GM18511 (cell line): ENCODE results near the gene COMMD4.
"Not testable (repeated sequence)": the region's sequence is repeated elsewhere in the genome, so short reads cannot be mapped to it uniquely, and the experiment has no call there.

Experiments used
- ATAC-seq: cut with Tn5 transposase; IDR thresholded peaks from one replicate; pipeline ENCODE4 v1.9.1; 2021; ENCODE audit warnings: mild to moderate bottlenecking, moderate library complexity; ENCODE audit not compliant: unreplicated experiment

The COMMD4 gene

DNA sequence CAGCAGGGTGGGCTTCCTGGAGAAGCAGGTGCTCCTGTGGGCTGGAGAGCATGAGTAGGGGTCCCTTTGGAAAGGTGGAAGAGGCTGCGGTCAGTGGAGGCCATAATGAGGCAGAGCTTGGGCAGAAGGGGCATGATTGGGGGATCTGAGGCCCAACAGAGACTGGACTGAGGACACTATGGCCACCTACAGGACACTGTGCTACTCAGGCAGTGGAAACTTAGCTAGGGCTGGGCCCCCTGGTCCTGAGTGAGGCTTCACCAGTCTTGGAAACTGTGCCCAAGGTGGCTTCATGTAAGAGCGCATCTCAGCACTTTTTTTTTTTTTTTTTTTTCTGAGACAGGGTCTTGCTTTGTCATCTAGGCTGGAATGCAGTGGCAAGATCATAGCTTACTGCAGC lies 6.3 kb upstream of the COMMD4 start:
- ATAC-seq = no peak

DNA sequence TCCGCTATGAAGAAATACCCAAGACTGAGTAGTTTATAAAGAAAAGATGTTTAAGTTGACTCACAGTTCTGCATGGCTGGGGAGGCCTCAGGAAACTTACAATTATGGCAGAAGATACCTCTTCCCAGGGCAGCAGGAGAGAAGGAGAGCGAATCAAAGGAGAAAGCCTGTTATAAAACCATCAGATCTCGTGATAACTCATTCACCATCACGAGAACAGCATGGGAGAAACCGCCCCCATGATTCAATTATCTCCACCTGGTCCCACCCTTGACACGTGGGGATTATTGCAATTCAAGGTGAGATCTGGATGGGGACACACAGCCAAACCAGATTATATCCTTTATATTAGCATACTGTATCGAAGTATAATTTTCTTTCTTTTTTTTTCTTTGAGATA lies 3.8 kb upstream of the COMMD4 start:
- not testable (repeated sequence) for ATAC-seq

DNA sequence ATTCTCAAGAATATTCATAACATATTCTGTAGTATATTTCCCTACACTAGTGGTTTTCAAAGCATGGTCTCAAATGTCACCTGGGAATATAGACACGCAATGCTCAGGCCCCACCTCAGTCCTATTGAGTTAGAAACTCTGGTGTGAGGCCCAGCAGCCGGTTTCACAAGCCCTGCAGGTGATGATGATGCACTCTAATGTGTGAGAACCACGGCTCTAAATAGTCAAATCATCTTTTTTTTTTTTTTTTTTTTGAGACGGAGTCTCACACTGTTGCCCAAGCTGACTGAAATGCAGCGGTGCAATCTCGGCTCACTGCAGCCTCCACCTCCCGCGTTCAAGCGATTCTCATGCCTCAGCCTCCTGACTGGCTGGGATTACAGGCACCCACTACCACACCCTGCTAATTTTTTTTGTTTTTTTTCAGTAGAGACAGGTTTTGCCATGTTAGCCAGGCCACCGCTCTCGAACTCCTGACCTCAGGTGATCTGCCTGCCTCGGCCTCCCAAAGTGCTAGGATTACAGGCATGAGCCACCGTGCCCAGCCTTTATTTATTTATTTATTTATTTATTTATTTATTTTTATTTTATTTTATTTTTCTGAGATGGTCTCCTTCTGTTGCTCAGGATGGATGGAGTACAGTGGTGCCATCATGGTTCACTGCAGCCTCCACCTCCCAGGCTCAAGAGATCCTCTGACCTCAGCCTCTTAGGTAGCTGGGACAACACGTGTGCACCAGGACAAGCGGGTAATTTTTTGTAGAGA lies 2.0 kb upstream of the COMMD4 start:
- not testable (repeated sequence) for ATAC-seq

DNA sequence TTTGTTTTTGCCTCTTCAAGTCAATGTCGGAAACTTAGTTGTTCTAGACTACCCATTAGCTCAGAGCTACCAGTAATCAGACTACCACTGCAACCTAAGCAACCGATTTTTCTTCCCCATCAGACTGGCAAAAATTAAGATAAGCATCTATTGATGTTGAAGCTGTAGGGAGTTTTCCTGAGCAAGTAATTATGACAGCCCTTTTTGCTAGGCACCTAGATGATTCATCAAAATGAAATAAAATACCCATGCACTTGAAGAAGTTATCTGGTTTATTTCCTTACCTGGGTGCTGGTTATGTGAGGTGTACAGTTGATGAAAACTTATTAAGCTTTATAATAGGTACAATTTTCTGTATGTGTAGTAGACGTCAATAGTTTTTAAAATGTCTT lies 554 bp upstream of the COMMD4 start:
- ATAC-seq = no peak

DNA sequence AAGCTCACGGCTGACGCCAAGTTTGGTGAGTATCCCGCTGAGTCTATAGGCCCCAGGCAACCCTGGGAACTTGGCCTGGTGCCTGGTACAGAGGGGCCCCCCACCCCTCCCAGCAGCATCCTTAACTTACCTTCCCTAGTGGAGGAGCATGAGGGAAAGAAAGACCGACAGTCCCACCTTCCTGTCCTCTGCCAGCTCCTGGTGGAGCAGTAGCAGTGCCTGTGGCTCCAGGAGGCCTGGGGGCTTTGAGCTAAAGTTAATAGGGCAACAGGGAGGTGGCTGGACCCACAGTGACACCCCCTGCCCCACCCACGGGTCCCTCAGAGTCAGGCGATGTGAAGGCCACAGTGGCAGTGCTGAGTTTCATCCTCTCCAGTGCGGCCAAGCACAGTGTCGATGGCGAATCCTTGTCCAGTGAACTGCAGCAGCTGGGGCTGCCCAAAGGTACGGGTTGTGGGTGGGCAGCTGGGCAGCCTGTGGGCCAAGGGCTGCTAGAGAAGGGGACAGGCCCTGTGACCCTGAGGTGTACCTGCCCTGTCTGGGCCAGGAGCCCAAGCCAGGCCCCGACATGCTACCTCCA lies 2.9 kb downstream of the COMMD4 start:
- no peak for ATAC-seq

DNA sequence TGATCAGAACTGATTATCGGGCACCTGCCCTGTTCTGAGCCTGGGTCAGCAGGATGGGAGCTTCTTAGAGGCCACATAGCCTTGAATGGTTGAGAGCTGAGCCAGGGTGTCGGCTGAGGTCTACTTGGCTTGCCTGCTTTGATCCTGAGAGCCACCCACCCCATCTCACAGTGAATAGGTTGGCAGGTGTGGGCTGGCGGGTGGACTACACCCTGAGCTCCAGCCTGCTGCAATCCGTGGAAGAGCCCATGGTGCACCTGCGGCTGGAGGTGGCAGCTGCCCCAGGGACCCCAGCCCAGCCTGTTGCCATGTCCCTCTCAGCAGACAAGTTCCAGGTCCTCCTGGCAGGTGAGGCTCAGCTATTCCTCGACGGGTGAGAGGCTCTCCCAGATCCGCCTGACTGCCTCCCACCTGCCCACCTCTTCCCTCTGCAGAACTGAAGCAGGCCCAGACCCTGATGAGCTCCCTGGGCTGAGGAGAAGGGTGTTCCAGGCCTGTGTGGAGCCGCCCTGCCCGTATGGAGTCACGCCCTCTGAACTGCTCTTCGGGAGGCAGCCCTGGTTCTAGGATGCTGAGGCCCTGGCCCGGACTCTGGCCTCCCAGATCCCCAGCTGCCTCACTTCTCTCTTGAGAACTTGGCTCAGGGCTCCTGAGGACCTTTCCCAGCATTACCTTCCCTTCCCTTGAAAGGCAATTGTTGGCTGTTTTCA lies 3.8 kb downstream of the COMMD4 start:
- ATAC-seq = no peak

DNA sequence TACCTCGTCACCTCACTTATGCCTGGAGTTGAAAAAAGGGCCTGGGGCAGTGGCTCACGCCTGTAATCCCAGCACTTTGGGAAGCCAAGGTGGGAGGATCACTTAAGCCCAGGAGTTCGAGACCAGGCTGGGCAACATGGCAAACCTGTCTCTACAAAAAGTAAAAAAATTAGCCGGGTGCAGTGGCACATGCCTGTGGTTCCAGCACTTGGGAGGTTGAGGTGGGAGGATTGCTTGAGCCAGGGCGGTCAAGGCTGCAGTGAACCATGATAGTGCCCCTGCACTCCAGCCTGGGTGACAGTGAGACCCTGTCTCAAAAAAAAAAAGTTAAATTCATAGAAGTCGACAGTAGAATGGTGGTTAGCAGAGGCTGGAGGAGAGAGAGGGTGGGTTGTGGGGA lies 6.4 kb downstream of the COMMD4 start:
- no peak for ATAC-seq

DNA sequence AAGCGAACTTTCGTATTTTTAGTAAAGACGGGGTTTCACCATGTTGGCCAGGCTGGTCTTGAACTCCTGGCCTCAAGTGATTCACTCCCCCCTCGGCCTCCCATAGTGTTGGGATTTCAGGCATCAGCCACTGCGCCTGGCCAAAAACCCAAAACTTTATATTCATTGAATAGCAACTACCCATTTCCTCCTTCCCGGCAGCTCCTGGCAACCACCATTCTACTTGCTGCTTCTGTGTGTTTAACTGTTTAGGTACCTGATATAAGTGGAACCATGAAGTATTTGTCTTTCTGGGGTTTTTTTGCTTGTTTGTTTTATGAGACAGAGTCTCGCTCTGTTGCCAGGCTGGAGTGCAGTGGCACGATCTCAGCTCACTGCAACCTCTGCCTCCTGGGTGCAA lies 8.1 kb downstream of the COMMD4 start:
- not testable (repeated sequence) for ATAC-seq

DNA sequence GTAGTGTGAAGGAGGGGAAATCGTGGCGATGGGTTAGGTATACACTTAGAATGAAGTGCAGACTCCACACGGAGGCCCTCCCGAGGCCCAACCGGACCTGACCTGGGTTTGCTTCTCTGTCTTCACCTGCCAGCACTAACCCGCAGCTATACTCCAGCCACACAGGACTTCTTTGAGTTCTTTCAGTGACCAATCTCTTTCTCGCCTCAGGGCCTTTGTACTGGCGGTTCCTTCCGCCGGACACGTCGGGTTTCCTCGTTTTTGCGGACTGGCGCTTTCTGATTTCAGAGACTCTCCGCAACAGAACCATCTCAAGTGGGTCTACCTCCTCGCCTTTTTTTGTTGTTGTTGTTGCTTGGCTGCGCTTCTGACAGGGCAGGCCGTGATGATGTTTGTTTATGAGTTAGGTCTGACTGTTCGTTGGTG lies 10.9 kb downstream of the COMMD4 start, which contains the start of gene NEIL1:
NEIL1 (plus strand) TSS at position 244 of the 426 bp plus-strand sequence. CDS start 1,867 bp downstream, outside the sequence.
- ATAC-seq = no peak

DNA sequence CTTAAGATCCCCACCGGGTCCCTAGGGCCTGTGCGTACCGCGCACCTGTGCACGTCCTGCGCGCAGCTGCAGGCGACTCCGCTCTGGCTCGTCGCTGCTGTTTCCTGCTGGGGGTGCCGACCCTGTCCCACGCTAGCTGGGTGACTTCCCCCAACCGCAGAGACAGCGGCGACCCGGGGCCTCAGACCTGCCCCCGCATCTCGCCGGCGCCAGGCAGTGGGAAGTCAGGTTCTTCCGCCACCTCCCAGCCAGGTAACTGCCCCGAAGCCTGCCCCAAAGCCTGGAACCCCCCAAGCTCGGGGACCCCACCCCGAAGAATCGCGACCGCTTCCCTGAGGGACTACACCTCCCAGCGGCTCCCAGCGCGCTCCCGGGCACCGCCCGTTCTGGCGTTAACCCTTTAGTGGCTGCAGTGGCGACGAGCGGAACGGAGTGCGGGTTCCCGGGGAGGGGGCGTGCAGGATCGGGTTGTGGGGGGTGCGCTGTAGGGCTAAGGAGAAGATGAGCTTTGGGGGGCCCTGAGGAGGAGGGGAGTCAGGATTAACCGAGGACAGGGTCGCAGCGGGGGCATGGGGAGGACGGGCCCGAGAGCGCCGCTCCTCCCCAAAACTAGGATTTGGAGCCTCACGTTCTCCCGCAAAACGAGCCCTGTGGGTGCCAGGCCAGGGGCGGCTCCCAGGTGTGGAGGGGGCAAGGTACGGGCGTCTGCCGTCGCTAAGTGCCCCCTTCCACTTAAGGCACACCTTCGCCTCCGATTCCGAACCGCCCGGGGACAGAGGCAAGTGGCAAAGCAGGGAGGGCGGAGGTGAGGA lies 11.6 kb downstream of the COMMD4 start:
- ATAC-seq = peak; percentile 69

DNA sequence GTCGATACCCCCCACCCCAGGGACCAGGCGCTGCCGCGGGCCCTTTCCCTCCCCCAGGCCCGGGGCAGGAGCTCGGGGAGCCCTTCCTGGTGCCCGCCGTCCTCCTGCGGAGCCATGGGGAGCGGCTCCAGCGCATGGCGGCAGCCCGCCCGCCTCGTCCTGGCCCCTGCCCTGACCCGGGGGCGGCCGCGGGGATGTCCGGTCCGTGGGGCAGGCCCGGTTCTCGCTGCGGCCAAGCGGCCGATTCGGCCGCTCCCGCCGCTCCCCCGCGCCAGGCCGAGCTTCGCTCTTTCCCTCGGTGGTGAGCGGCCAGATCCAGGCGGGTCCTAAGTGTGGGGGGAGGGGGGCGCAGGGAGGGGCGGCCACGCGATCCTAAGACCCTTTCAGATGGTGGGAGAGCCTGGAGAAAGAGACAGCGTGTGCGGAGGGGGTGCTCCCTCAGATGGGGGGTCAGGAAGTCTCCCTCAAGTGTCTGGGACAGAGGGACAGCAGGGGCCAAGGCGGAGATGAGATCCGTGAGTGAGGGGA lies 12.2 kb downstream of the COMMD4 start:
- no peak for ATAC-seq

DNA sequence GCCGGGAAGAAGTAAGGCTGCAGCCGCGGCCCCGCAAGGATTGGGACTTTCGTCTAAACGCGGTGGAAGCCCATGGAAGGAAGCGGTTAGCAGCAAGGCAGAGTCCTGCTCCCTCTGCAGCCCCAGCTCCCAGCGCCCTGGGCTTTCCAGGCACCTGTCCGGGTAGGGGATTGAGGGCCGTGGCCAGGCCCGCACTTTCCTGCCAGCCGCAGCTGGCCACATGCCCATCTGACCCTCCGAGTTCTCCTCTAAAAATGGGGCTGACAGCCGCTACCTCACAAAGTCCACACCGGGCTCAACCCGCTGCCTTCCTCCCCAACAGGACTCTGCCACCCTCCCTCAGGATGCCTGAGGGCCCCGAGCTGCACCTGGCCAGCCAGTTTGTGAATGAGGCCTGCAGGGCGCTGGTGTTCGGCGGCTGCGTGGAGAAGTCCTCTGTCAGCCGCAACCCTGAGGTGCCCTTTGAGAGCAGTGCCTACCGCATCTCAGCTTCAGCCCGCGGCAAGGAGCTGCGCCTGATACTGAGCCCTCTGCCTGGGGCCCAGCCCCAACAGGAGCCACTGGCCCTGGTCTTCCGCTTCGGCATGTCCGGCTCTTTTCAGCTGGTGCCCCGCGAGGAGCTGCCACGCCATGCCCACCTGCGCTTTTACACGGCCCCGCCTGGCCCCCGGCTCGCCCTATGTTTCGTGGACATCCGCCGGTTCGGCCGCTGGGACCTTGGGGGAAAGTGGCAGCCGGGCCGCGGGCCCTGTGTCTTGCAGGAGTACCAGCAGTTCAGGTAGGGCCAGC lies 12.9 kb downstream of the COMMD4 start:
- no peak for ATAC-seq

DNA sequence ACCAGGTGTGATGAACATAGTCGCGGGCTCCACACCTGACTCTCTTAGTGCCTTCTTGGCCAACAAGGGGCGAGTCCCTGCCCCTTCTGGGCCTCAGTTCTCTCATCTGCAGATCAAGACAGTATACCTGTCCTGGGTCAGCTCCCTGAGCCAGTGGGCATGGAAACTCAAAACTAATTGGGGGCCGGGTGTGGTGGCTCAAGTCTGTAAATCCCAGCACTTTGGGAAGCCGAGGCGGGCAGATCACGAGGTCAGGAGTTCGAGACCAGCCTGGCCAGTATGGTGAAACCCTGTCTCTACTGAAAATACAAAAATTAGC lies 13.4 kb downstream of the COMMD4 start:
- not testable (repeated sequence) for ATAC-seq

DNA sequence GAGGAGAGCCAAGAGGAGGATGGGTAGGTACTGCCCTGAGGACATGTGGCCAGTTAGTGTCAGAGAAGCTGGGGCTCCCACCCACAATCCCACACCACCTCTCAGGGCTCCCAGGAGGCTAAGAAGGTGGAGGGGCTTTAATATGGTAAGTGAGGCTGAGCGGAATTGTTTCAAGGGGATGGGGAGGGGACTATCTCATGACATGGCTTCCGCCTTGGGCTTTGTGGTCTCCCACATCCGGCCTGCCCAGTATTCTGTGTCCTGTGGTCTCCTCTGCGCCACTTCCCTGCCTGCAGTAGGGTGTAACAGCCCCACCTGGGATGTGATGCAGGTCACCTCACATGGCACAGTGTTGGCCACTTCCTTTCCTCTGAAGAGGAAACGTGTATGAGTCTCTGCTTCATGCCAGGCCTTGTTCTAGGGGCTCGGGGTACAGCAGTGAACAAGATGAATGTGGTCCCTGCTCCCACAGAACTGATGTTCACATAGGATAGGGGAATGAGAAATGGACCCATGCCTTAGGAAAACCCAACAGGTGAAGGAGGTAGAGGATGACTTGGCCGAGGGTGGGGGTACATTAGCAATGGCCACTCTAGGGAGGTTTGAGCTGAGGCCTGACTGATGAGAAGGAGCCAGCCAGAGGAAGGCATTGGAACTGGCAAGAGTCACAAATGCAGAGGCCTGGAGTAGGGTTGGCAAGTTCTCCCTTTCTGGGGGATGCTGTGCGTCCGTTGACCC lies 14.2 kb downstream of the COMMD4 start:
- ATAC-seq = no peak

DNA sequence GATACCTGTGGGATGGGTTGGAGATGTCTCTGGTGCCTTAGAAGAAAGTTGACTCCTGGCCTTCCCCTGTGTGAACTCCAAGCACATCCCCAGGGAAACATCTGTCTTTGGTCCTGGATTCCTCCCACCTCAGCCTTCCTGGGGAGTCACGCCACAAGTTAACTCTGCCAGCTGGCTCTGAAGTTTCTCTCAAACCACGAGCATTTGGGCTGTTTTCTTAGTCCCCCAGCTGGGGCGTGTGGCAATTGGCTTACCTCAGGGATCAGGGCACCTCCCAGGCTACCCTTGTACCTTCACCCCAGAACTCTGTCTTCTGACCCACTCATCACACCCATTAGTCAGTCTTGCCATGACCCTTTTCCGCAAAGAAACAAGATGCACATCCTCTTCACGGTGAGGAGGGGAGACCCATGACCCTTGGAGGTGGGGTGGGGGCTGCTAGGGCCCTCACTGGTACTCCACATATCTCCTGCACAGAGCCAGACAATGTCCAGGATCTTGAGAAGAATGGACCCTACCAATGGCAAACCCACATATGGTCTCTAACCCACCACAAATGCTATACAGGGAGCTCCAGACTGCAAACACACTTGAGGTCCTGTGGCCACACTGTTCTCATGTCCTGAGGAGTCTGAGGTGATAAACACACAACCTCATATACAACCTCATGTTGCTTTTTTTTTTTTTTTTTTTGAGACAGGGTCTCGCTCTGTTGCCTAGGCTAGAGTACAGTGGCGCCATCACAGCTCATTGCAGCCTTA lies 14.9 kb downstream of the COMMD4 start:
- no peak for ATAC-seq

DNA sequence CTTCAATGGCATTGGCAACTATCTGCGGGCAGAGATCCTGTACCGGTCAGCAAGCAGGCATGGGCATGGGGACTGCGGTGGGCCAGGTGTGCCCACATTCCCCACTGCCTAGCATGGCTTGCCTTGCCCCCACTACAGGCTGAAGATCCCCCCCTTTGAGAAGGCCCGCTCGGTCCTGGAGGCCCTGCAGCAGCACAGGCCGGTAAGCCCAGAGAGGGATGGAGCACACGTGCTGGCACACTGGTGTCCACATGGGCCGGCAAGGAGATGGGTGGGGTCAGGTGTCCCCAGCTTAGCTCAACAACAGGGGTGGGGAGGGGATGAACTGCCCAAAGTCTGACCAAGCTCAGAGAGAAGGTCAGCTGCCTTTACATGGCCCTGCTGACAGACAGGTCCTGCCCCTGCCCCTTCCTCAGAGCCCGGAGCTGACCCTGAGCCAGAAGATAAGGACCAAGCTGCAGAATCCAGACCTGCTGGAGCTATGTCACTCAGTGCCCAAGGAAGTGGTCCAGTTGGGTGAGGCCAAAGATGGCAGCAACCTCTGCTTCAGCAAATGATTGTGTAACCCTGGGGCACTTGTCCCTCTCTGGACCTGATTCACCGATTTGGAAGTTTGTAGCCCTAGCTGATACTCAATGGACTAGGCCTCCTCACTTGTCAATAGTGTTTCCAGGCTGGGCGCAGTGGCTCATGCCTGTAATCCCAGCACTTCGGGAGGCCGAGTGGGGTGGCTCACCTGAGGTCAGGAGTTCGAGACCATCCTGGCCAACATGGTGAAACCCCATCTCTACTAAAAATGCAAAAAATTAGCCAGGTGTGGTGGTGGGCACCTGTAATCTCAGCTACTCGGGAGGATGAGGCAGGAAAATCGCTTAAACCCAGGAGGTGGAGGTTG lies 16.6 kb downstream of the COMMD4 start:
- ATAC-seq = no peak

DNA sequence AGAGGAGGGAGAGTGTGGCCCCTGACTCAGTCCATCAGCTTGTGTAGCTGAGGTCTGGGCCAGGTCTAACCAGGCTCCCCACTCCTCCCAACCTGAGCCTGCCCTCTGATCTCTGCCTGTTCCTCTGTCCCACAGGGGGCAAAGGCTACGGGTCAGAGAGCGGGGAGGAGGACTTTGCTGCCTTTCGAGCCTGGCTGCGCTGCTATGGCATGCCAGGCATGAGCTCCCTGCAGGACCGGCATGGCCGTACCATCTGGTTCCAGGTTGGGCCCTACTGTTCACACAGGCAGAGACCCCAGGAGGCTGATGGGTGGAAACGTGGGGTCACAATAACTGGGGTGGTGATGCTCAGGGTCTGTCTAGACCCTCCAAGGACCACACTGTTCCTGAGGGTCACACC lies 17.7 kb downstream of the COMMD4 start:
- ATAC-seq = no peak

DNA sequence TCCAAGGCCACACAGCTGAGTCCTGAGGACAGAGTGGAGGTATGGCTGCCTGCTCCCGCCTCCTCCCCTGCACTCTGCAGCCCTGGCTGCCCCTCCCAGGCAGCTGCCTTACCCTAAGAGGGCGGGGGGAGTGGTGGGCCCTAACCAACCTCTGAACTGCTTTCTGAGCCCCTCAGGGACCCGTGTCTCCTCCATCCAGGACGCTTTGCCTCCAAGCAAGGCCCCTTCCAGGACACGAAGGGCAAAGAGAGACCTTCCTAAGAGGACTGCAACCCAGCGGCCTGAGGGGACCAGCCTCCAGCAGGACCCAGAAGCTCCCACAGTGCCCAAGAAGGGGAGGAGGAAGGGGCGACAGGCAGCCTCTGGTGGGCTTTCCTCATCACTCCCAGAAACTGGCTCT lies 18.6 kb downstream of the COMMD4 start:
- ATAC-seq = no peak
